Neuronal stem cell (in vitro differentiated cells): ENCODE data around the gene APLF.

Experiments used
- DNase-seq: peaks from one replicate; pipeline ENCODE4 v3.0.0-alpha.2; 2013; ENCODE audit warnings: low spot score
- H2AFZ ChIP-seq: one replicate; pipeline ENCODE4 v1.6.1; 2013; ENCODE audit warnings: mild to moderate bottlenecking, low read length, inconsistent platforms
- H2AK5ac ChIP-seq: 2 replicates; pipeline ENCODE4 v1.6.1; 2013; ENCODE audit warnings: low read depth, mild to moderate bottlenecking, inconsistent platforms, low read length, moderate library complexity, mixed read lengths
- H2BK120ac ChIP-seq: 2 replicates; pipeline ENCODE4 v1.6.1; 2013; ENCODE audit warnings: low read depth, mild to moderate bottlenecking, inconsistent platforms, low read length, moderate library complexity, mixed read lengths
- H2BK12ac ChIP-seq: one replicate; pipeline ENCODE4 v1.6.1; 2013; ENCODE audit warnings: low read length, inconsistent platforms
- H2BK15ac ChIP-seq: 2 replicates; pipeline ENCODE4 v1.6.1; 2013; ENCODE audit warnings: mild to moderate bottlenecking, low read length, inconsistent platforms, mixed read lengths
- H2BK5ac ChIP-seq: one replicate; pipeline ENCODE4 v1.6.1; 2013; ENCODE audit warnings: inconsistent platforms, mild to moderate bottlenecking, low read length, moderate library complexity
- H3K14ac ChIP-seq: one replicate; pipeline ENCODE4 v1.6.1; 2013; ENCODE audit warnings: low read length, inconsistent platforms
- H3K18ac ChIP-seq: 2 replicates; pipeline ENCODE4 v1.6.1; 2013; ENCODE audit warnings: low read length, inconsistent platforms
- H3K23ac ChIP-seq: 2 replicates; pipeline ENCODE4 v1.6.1; 2013; ENCODE audit warnings: low read depth, mild to moderate bottlenecking, mixed read lengths, low read length, inconsistent platforms; ENCODE audit not compliant: poor library complexity
- H3K27ac ChIP-seq: replicated peaks from 3 replicates; pipeline ENCODE4 v1.5.1; 2013; ENCODE audit warnings: low read length, inconsistent platforms
- H3K27me3 ChIP-seq, 3 experiments: 2 replicates each; pipeline ENCODE4 v1.6.1; 2013; ENCODE audit warnings: low read length in 3 of 3, mild to moderate bottlenecking in 2 of 3, inconsistent platforms in 1 of 3, low read depth in 1 of 3, mixed read lengths in 1 of 3, moderate library complexity in 1 of 3; ENCODE audit not compliant: control insufficient read depth in 3 of 3, insufficient read depth in 3 of 3
- H3K36me3 ChIP-seq, 2 donors: replicated peaks in 1 of 2; 2 replicates each; pipeline ENCODE4 v1.6.1; 2013; ENCODE audit warnings: low read length in 2 of 2; ENCODE audit not compliant: control insufficient read depth in 2 of 2, insufficient read depth in 2 of 2
- H3K4ac ChIP-seq: 2 replicates; pipeline ENCODE4 v1.6.1; 2013; ENCODE audit warnings: inconsistent platforms, mild to moderate bottlenecking, low read length, moderate library complexity
- H3K4me1 ChIP-seq, 2 donors: 1 replicate in 1 of 2; 2 replicates in 1 of 2; pipeline ENCODE4 v1.6.1; 2013; ENCODE audit warnings: low read length in 2 of 2, low read depth in 1 of 2; ENCODE audit not compliant: control insufficient read depth in 2 of 2, insufficient read depth in 1 of 2
- H3K4me2 ChIP-seq: one replicate; pipeline ENCODE4 v1.6.1; 2013; ENCODE audit warnings: mild to moderate bottlenecking, low read length, inconsistent platforms; ENCODE audit not compliant: insufficient read depth, poor library complexity, severe bottlenecking
- H3K4me3 ChIP-seq, 2 donors: 2 replicates each; pipeline ENCODE4 v1.5.1; 2013; ENCODE audit warnings: low read length in 2 of 2, mild to moderate bottlenecking in 2 of 2, inconsistent platforms in 1 of 2, moderate library complexity in 1 of 2
- H3K79me1 ChIP-seq: one replicate; pipeline ENCODE4 v1.6.1; 2013; ENCODE audit warnings: low read depth, mild to moderate bottlenecking, inconsistent platforms, low read length, moderate library complexity
- H3K9ac ChIP-seq: one replicate; pipeline ENCODE4 v1.6.1; 2013; ENCODE audit warnings: mild to moderate bottlenecking, low read depth, low read length, inconsistent platforms; ENCODE audit not compliant: poor library complexity
- H3K9me3 ChIP-seq, 2 donors: replicated peaks in 1 of 2; 2 replicates each; pipeline versions ENCODE3 to v1.6.1; 2013; ENCODE audit warnings: low read length in 2 of 2, mild to moderate bottlenecking in 2 of 2, inconsistent platforms in 1 of 2, low read depth in 1 of 2, mixed read lengths in 1 of 2, moderate library complexity in 1 of 2; ENCODE audit not compliant: control insufficient read depth in 2 of 2, insufficient read depth in 1 of 2
- H4K8ac ChIP-seq: one replicate; pipeline ENCODE4 v1.6.1; 2013; ENCODE audit warnings: low read depth, mild to moderate bottlenecking, inconsistent platforms, low read length, moderate library complexity
- H4K91ac ChIP-seq: one replicate; pipeline ENCODE4 v1.6.1; 2013; ENCODE audit warnings: low read length, low read depth, mild to moderate bottlenecking, inconsistent platforms; ENCODE audit not compliant: poor library complexity
- WGBS, 2 donors: extraction: QIAGEN DNeasy Blood & Tissue Kit; methylation state at CpG; one replicate each; pipeline ENCODE4 v1.1.7; 2013; ENCODE audit warnings: missing lambda C conversion rate in 2 of 2, mixed read lengths in 1 of 2; ENCODE audit not compliant: insufficient read length in 2 of 2, insufficient replicate concordance in 1 of 2; ENCODE audit errors: extremely low coverage in 2 of 2; 5-methylcytosine and 5-hydroxymethylcytosine counted together

APLF gene

GRCh38 chr2:68590702-68591101 is 123.3 kb downstream of the APLF start:
- Histone ChIP-seq H3K14ac (no peak overlapping the region), H3K4me2 (no peak overlapping the region), H2AK5ac (no peak overlapping the region), H2AFZ (no peak overlapping the region), H3K27ac (no peak overlapping the region), H4K8ac (no peak overlapping the region), H3K79me1 (no peaks in the 10 kb centered on the region), H3K4ac (no peak overlapping the region), H3K9ac (no peak overlapping the region), H3K27me3 (no peaks in the 10 kb centered on the region), H3K9me3 (no peaks in the 10 kb centered on the region), H2BK120ac (no peak overlapping the region), H2BK5ac (no peak overlapping the region), H3K4me3 (no peak overlapping the region), H4K91ac (no peak overlapping the region), H3K4me1 (no peaks in the 10 kb centered on the region), H3K36me3 (no peaks in the 10 kb centered on the region), H2BK15ac (no peak overlapping the region), H2BK12ac (no peak overlapping the region), H3K18ac (no peak overlapping the region), H3K23ac (no peak overlapping the region)
- no peak for DNase-seq
- no CpG with 5 or more reads among the region's 1 CpG for WGBS, 2 donors

GRCh38 chr2:68591225-68591624 is 123.8 kb downstream of the APLF start:
- no peaks in the 10 kb centered on the region for H3K36me3 ChIP-seq
- H3K4me1 ChIP-seq: no peaks in the 10 kb centered on the region
- no peak overlapping the region for H3K23ac ChIP-seq
- H2BK15ac ChIP-seq: no peak overlapping the region
- no peak overlapping the region for H2AK5ac ChIP-seq
- H3K9ac ChIP-seq: no peak overlapping the region
- H2BK12ac ChIP-seq: no peak overlapping the region
- no peak overlapping the region for H3K4ac ChIP-seq
- no peak overlapping the region for H4K8ac ChIP-seq
- WGBS, 2 donors: no CpG with 5 or more reads among the region's 4 CpGs
- no peak overlapping the region for H3K4me3 ChIP-seq
- H3K4me2 ChIP-seq: no peak overlapping the region
- H4K91ac ChIP-seq: no peak overlapping the region
- H2BK5ac ChIP-seq: no peak overlapping the region
- no peak for DNase-seq
- no peak overlapping the region for H2AFZ ChIP-seq
- H3K27ac ChIP-seq: no peak overlapping the region
- H3K79me1 ChIP-seq: no peaks in the 10 kb centered on the region
- no peaks in the 10 kb centered on the region for H3K27me3 ChIP-seq
- H3K18ac ChIP-seq: no peak overlapping the region
- no peak overlapping the region for H3K14ac ChIP-seq
- H3K9me3 ChIP-seq: no peaks in the 10 kb centered on the region
- no peak overlapping the region for H2BK120ac ChIP-seq

GRCh38 chr2:68594041-68594440 is 126.7 kb downstream of the APLF start:
- Histone ChIP-seq H2BK5ac (no peak overlapping the region), H3K4ac (no peak overlapping the region), H3K4me2 (no peak overlapping the region), H3K27ac (no peak overlapping the region), H2AK5ac (no peak overlapping the region), H3K79me1 (no peaks in the 10 kb centered on the region), H2BK12ac (no peak overlapping the region), H3K4me1 (no peaks in the 10 kb centered on the region), H3K4me3 (no peak overlapping the region), H4K91ac (no peak overlapping the region), H2AFZ (no peak overlapping the region), H2BK15ac (no peak overlapping the region), H2BK120ac (no peak overlapping the region), H3K27me3 (no peaks in the 10 kb centered on the region), H4K8ac (no peak overlapping the region), H3K36me3 (no peaks in the 10 kb centered on the region), H3K9ac (no peak overlapping the region), H3K18ac (no peak overlapping the region), H3K23ac (no peak overlapping the region), H3K14ac (no peak overlapping the region), H3K9me3 (no peaks in the 10 kb centered on the region)
- no peak for DNase-seq
- WGBS, 2 donors: no CpG with 5 or more reads among the region's 1 CpG

GRCh38 chr2:68594674-68595492 is 127.5 kb downstream of the APLF start:
- Histone ChIP-seq H2BK12ac (no peak overlapping the region), H2BK5ac (no peak overlapping the region), H3K9me3 (no peaks in the 10 kb centered on the region), H3K4me2 (no peak overlapping the region), H3K4me3 (no peak overlapping the region), H4K91ac (no peak overlapping the region), H4K8ac (no peak overlapping the region), H3K27ac (no peak overlapping the region), H3K36me3 (no peaks in the 10 kb centered on the region), H3K79me1 (no peaks in the 10 kb centered on the region), H2AK5ac (no peak overlapping the region), H2BK120ac (no peak overlapping the region), H2BK15ac (no peak overlapping the region), H3K27me3 (no peaks in the 10 kb centered on the region), H3K4me1 (no peaks in the 10 kb centered on the region), H3K18ac (no peak overlapping the region), H3K9ac (no peak overlapping the region), H3K14ac (no peak overlapping the region), H3K23ac (no peak overlapping the region), H3K4ac (no peak overlapping the region), H2AFZ (peak overlapping the region; percentile 57)
- WGBS, 2 donors: no CpG with 5 or more reads among the region's 5 CpGs
- DNase-seq: no peak
